SH-SY5Y (cell line): ENCODE results near the gene LRRC19.

Experiments used
- GATA2 ChIP-seq: IDR thresholded peaks from 2 replicates; pipeline ENCODE4 v1.6.1; 2011; ENCODE audit warnings: mild to moderate bottlenecking, low read depth, low read length
- GATA3 ChIP-seq: IDR thresholded peaks from 2 replicates; pipeline ENCODE4 v1.6.1; 2011; ENCODE audit warnings: low read depth, mild to moderate bottlenecking, low read length, moderate library complexity

- TF ChIP-seq GATA2, result no peak
- no peak for TF ChIP-seq GATA3
Measured at GRCh38 chr9:27043176-27043575, 37.7 kb upstream of the LRRC19 start.
